ENCODE measurements around the gene HIP1R.

DNA sequence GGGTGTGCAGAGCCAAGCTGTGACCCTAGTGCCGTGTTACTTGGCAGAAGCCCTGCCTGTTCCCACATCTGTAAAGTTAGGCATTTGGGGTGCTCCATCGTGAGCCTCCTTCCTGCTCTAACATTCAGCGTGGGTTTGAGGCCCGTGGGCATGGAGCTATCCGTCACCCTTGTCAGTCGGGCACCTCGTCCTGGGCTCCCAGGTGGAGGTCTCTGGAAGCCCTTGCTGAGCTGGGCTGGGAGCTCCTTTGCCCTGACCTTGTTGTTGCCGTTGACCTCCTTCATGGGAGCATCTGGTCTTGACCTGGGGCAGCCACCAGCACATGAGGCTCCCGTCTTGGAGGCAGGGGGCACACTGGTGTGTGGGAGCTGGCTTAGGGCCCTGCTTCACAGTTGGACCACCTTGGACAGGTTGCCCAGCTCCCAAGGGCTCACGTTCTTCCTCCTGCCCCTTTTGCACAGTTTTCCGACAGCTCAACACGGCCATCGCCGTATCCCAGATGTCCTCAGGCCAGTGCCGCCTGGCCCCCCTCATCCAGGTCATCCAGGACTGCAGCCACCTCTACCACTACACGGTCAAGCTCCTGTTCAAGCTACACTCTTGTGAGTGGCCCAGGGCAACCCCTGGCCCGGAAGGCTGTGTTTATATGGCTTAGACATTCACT, 18.5 kb downstream of the HIP1R start:
- TF ChIP-seq, protein P1, sequence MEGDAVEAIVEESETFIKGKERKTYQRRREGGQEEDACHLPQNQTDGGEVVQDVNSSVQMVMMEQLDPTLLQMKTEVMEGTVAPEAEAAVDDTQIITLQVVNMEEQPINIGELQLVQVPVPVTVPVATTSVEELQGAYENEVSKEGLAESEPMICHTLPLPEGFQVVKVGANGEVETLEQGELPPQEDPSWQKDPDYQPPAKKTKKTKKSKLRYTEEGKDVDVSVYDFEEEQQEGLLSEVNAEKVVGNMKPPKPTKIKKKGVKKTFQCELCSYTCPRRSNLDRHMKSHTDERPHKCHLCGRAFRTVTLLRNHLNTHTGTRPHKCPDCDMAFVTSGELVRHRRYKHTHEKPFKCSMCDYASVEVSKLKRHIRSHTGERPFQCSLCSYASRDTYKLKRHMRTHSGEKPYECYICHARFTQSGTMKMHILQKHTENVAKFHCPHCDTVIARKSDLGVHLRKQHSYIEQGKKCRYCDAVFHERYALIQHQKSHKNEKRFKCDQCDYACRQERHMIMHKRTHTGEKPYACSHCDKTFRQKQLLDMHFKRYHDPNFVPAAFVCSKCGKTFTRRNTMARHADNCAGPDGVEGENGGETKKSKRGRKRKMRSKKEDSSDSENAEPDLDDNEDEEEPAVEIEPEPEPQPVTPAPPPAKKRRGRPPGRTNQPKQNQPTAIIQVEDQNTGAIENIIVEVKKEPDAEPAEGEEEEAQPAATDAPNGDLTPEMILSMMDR (IDR thresholded peaks at IDR 0.05), result no peak
- TF ChIP-seq POLR2AphosphoS5 (IDR thresholded peaks at IDR 0.05; ENCODE audit: insufficient read depth in 1 of 2, low read depth in 1 of 2), result no peak
